Astrocyte of the cerebellum (primary cell): Measurements from ENCODE around the gene RHOA.

Experiments
- DNase-seq: peaks from one replicate; pipeline ENCODE4 v3.0.0-alpha.2; 2011; ENCODE audit warnings: low read depth
- H3K4me3 ChIP-seq: 2 replicates; pipeline ENCODE4 v1.5.1; 2011; ENCODE audit warnings: mild to moderate bottlenecking, low read depth, low read length, moderate library complexity
- CTCF ChIP-seq: IDR thresholded peaks from 2 replicates; pipeline ENCODE4 v1.5.1; 2012; ENCODE audit warnings: low read length, low read depth, moderate library complexity, mild to moderate bottlenecking; ENCODE audit errors: missing control alignments
- in situ Hi-C: cut with HindIII; loops from 2 replicates; pipeline ENCODE4 v1.10.0; 2017; ENCODE audit warnings: low sequenced_read_pairs

The RHOA gene

GRCh38 chr3:49411968-49412631 is at the start of gene RHOA, which contains the start of gene TCTA:
Gene RHOA, minus strand, starts transcription at chr3:49411976. Its CDS starts 36,387 bp downstream, at chr3:49375589.
Gene TCTA, plus strand, starts transcription at chr3:49412423. Its CDS starts 4 bp downstream, at chr3:49412427.
- TF ChIP-seq CTCF, result no peak
- peak; percentile 100 for DNase-seq
- H3K4me3 ChIP-seq, result peak within 1 kb of the TSS; percentile 91
- in situ Hi-C loops, result no loop called here

GRCh38 chr3:49460956-49461355 is 49.2 kb upstream of the RHOA start:
- in situ Hi-C loops, result no loop called here
- no peak for TF ChIP-seq CTCF
- DNase-seq, result no peak
- no peak overlapping the region for H3K4me3 ChIP-seq

- no peak for DNase-seq
- no peak for TF ChIP-seq CTCF
- in situ Hi-C loops, result no loop called here
- no peak overlapping the region for H3K4me3 ChIP-seq
Measured at GRCh38 chr3:49460188-49460890, 48.6 kb upstream of the RHOA start.

GRCh38 chr3:49456466-49456865 is 44.7 kb upstream of the RHOA start:
- DNase-seq, result no peak
- in situ Hi-C loops, result no loop called here
- no peak for TF ChIP-seq CTCF
- H3K4me3 ChIP-seq, result no peak overlapping the region

- TF ChIP-seq CTCF, result no peak
- DNase-seq, result no peak
- H3K4me3 ChIP-seq, result no peak overlapping the region
- in situ Hi-C loops, result no loop called here
Measured at GRCh38 chr3:49454898-49455681, 43.3 kb upstream of the RHOA start.

- DNase-seq, result no peak
- no peak overlapping the region for H3K4me3 ChIP-seq
- peak; percentile 20 for TF ChIP-seq CTCF
- in situ Hi-C loops, result no loop called here
Measured at GRCh38 chr3:49454458-49454857, 42.7 kb upstream of the RHOA start.
